ENCODE results near the gene SLC45A1. TPM values are rescaled to one million over a fixed set of nuclear protein-coding genes. Genes with fewer than 3 reads are reported as not detected.

Gene SLC45A1
- total and polyA plus RNA-seq, 2 of the 4 experiments (the other 2 are of a cell fraction) = 0.72 to 3.9 TPM

GRCh38 chr1:8326265-8326664, 8.4 kb downstream of the SLC45A1 start:
- no peak overlapping the region for H2BK15ac ChIP-seq (ENCODE audit: low read depth, low read length)

More at GRCh38 chr1:8326265-8326664, 8.4 kb downstream of the SLC45A1 start:
- Histone ChIP-seq H3K9me3 (ENCODE audit: control insufficient read depth, insufficient read depth, low read length) (no peaks in the 10 kb centered on the region), H4K8ac (ENCODE audit: low read depth in 2 of 2, low read length in 2 of 2) (no peak overlapping the region), H3K23ac (ENCODE audit: low read depth, low read length) (no peak overlapping the region), H2AK5ac (ENCODE audit: low read depth, low read length) (no peak overlapping the region), H3K27me3 (ENCODE audit: control insufficient read depth, insufficient read depth, low read length) (no peaks in the 10 kb centered on the region), H3K56ac (ENCODE audit: extremely low read depth, insufficient read depth, low read length) (no peak overlapping the region), H3K18ac (ENCODE audit: low read depth, low read length) (no peak overlapping the region), H3K36me3 (ENCODE audit: control insufficient read depth, insufficient read depth, low read length) (peaks cover 10% of the 10 kb centered on the region), H3K4ac (ENCODE audit: low read depth, low read length) (no peak overlapping the region), H2BK120ac (ENCODE audit: low read depth, low read length) (no peak overlapping the region), H2AFZ (replicated peaks; ENCODE audit: low read length, poor library complexity) (no peak overlapping the region), H2BK5ac (ENCODE audit: low read depth, low read length, poor library complexity, severe bottlenecking) (no peak overlapping the region), H3K14ac (replicated peaks; ENCODE audit: low read depth, low read length) (no peak overlapping the region), H3K79me1 (ENCODE audit: low read depth in 1 of 2, low read length in 2 of 2) (0 out of 4 replicates have a peak, but pooled peaks cover 0 to 4% of the 10 kb centered on the region in 2 experiments), H3K9ac (ENCODE audit: low read depth, low read length) (no peak overlapping the region), H4K5ac (ENCODE audit: low read depth, low read length) (no peak overlapping the region), H4K91ac (ENCODE audit: insufficient read depth, low read depth, low read length) (no peak overlapping the region), H2AK9ac (replicated peaks; ENCODE audit: low read depth, low read length, poor library complexity) (no peak overlapping the region), H3K4me1 (ENCODE audit: control insufficient read depth, insufficient read depth, low read length) (no peaks in the 10 kb centered on the region), H4K20me1 (ENCODE audit: insufficient read depth, low read length) (no peaks in the 10 kb centered on the region), H3K4me2 (ENCODE audit: low read depth, low read length) (no peak overlapping the region), H3K4me3 (ENCODE audit: insufficient read depth, low read depth, low read length) (no peak overlapping the region), H3K9me1 (ENCODE audit: insufficient read depth, low read length) (peaks cover 4% of the 10 kb centered on the region; the same call in 1 of the 2 replicates), H2BK20ac (ENCODE audit: low read depth, low read length) (no peak overlapping the region), H3K27ac (ENCODE audit: insufficient read depth, low read length) (no peak overlapping the region)
- no TSS peak for BruUV-seq (replicated peaks)
- ATAC-seq (ENCODE audit: low read depth) (no peak), DNase-seq (no peak)
- ChIA-PET POLR2A (ENCODE audit: unreplicated experiment) (no interaction called here), CTCF (no interaction called here)
- TF ChIP-seq CEBPB (IDR thresholded peaks at IDR 0.05; ENCODE audit: low read depth, low read length) = no peak
- no peak for TF ChIP-seq FOS (IDR thresholded peaks at IDR 0.05; ENCODE audit: low read depth, low read length)
- TF ChIP-seq CTCF (conservative IDR thresholded peaks at IDR 0.05; ENCODE audit: low read depth, low read length) = no peak
- no peak for TF ChIP-seq POLR2A (IDR thresholded peaks at IDR 0.05; ENCODE audit: low read depth, low read length)
- no peak for TF ChIP-seq NFE2L2 (IDR thresholded peaks at IDR 0.05; ENCODE audit: low read depth, low read length)
- no peak for TF ChIP-seq ELK1 (IDR thresholded peaks at IDR 0.05; ENCODE audit: borderline replicate concordance, low read depth, low read length)
- no peak for TF ChIP-seq SMC3 (IDR thresholded peaks at IDR 0.05; ENCODE audit: low read depth, low read length)
- no peak for TF ChIP-seq MXI1 (IDR thresholded peaks at IDR 0.05; ENCODE audit: borderline replicate concordance, low read depth, low read length)
- TF ChIP-seq USF2 (IDR thresholded peaks at IDR 0.05; ENCODE audit: low read depth, low read length) = no peak
- TF ChIP-seq RAD21 (IDR thresholded peaks at IDR 0.05; ENCODE audit: low read length) = no peak
- TF ChIP-seq BHLHE40 (IDR thresholded peaks at IDR 0.05; ENCODE audit: low read depth, low read length) = no peak
- TF ChIP-seq RFX5 (IDR thresholded peaks at IDR 0.05; ENCODE audit: low read depth, low read length) = no peak
- TF ChIP-seq MAZ (IDR thresholded peaks at IDR 0.05; ENCODE audit: borderline replicate concordance, low read depth, low read length) = no peak
- TF ChIP-seq RCOR1 (IDR thresholded peaks at IDR 0.05; ENCODE audit: insufficient replicate concordance, low read length) = no peak
- TF ChIP-seq MAFK (IDR thresholded peaks at IDR 0.05; ENCODE audit: low read depth, low read length) = no peak
- no peak for TF ChIP-seq CHD1 (IDR thresholded peaks at IDR 0.05; ENCODE audit: low read depth, low read length)
- intact Hi-C loops (cut with micrococcal nuclease) = no loop called here
- in situ Hi-C loops (cut with MboI; ENCODE audit: low sequenced_read_pairs) = no loop called here
- 88% methylated on average over 3 of the region's 13 CpGs; no CpG with 5 or more reads in 1 of the 2 experiments for WGBS, 2 experiments (ENCODE audit: extremely low coverage in 2 of 2, insufficient read length in 1 of 2)
- dilution Hi-C loops (cut with HindIII; ENCODE audit: low sequenced_read_pairs, unreplicated experiment) = no loop called here

Measured in IMR-90 (cell line).